Activated CD8-positive, alpha-beta memory T cell treated with anti-CD3 and anti-CD28 coated beads for 36 hours (primary cell): ENCODE results near the gene PRSS8. TPM values are rescaled to one million over a fixed set of nuclear protein-coding genes. Genes with fewer than 3 reads are reported as not detected.

Experiments
- CTCF ChIA-PET: fragments of 350-600 bp; sonication (Branson Sonifier 250); formaldehyde crosslinking; loops from one replicate; lab custom pipeline; 2021; ENCODE audit warnings: antibody characterized with exemption; lab: Charles Lee
- POLR2A ChIA-PET: fragments of 350-600 bp; sonication (Branson Sonifier 250); formaldehyde crosslinking; loops from one replicate; lab custom pipeline; 2021; ENCODE audit warnings: antibody characterized with exemption; lab: Charles Lee
- total RNA-seq, 2 experiments: library from RNA; stranded (reverse); gene quantifications; one replicate each; pipeline ENCODE4 v1.2.3, GENCODE V29; 2021

Gene PRSS8
- total RNA-seq, 2 experiments from 2014 or later, result not detected

DNA sequence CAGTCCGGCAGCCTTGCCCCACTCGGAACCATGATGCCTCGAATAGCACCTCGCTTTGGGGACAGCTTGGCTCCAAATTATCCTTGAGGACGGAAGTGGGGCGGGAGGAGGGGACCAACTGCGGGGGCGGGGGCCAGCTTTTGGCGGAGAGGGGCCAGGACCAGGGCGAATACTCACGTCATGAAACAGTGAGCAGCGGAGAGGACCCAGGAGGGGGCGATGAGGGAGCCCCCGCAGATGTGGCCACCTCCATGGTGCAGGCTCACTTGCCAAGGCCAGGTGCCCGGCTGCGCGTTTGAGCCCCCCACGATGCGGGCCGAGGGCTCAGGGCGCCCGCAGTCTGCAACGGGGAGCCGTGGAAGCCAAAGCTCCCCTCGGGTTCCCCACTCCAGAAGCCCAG lies 13.4 kb upstream of the PRSS8 start:
- ChIA-PET CTCF (no interaction called here), POLR2A (no interaction called here)

DNA sequence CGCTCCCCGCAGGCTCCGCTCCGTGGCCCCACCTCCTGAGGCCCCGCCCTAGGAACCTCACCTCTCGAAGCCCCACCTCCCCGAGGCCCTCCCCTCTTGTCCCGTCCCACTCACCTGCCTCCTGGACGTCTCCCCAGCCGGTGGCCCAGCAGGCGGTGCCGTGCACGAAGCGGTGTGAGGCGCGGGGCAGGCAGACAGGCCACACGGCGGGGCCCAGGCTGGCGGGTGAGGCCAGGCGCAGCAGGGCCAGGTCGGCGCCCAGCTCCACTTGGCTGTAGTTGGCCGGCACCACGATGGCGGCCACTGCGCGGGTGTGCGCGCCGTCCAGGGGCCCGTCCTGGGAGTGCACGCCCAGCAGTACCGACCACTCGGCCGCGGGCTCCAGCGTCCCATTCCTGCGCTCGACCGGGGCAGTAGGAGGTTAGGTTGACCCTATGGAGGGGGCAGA lies 12.8 kb upstream of the PRSS8 start:
- ChIA-PET POLR2A (no interaction called here), CTCF (no interaction called here)

DNA sequence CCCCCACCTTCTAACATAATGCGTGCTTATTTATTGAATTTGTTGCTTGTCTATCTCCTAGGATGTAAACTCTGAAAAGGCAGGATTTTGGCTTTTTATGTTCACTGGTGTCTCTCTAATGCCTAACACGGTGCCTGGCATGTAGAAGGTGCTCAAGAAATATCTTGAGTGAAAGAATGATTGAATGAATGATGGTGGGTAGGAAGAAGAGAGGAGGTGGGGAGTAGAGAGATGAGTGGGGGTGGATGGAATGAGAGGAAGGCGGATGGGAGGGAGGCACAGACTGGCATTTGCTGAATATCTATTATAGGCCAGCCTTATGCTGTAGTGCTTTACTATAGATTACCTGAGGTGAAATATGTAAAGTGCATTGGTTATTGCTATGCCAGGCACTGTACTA lies 12.0 kb upstream of the PRSS8 start:
- POLR2A ChIA-PET, result no interaction called here
- CTCF ChIA-PET, result no interaction called here

DNA sequence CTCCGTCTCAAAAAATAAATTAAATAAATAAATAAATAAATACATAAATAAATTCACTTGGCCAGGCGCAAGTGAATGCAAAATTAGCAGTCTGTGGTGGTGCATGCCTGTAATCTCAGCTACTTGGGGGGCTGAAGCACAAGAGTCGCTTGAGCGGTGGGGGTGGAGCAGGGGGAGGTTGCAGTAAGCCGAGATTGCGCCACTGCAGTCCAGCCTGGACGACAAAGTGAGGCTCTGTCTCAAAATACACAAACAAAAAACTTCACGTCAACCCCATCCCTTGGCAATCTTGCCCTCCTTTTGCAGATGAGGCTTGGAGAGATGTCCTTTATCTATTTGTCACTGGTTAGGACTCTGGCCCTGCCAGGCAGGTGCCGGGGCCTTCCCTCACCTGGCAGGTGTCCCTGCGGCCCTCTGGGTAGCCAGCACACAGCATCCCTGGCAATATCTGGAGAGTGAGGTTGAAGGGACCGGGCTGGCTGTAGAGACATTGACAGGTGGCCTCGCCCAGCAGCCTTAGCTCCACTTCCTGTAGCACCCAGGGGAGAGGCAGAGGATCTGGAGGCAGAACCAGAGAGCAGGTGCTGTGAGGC lies 10.0 kb upstream of the PRSS8 start:
- POLR2A ChIA-PET, result no interaction called here
- CTCF ChIA-PET, result interaction anchor here (0.7 to 1.3 kb wide), 2 partner anchors 161 to 315 kb away, joined by 3 to 7 read pairs; no protein-coding TSS in a partner anchor

DNA sequence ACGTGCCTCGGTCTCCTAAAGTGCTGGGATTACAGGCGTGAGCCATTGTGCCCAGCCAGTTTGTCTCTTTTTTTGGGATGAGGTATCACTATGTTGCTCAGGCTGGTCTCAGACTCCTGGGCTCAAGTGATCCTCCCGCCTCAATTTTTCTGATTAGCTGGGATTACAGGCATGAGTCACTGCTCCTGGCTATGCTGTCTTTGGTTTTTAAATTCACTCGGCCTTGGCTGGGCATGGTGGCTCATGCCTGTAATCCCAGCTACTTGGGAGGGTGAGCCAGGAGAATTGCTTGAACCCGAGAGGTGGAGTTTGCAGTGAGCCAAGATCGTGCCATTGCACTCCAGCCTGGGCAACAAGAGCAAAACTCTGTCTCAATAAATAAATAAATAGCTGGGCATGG lies 8.9 kb upstream of the PRSS8 start:
- ChIA-PET POLR2A (interaction anchor here (2.9 kb wide), 1 partner anchor 26 kb away, joined by 27 read pairs; the partner anchor contains the start of gene KAT8), CTCF (interaction anchor here (0.6 to 3.3 kb wide), 5 partner anchors 35 to 316 kb away, joined by 3 to 14 read pairs (median 4); partner anchors contain the start of gene FUS)

DNA sequence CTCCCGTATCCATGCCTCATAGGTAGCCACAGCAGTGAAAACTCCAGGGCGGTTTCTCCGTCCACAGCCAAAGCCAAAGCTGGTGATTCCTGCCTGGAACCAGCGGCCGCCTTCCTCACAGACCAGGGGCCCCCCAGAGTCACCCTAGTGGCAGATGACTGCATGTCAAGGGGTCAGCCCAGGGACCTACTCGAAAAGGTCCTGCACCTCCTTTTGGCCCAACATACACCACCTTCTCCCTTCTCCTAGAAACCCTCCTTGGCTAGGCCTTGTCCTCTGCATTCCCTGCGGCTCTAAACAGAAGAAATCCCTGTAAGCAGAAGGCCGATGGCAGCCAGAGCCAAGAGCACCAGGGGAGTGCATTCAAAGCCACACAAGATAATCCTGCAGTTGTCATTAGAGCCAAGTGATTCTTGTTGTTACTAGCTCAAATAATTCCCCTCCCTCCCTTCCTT lies 8.2 kb upstream of the PRSS8 start:
- ChIA-PET POLR2A (interaction anchor here (2.6 to 2.9 kb wide), 2 partner anchors 26 to 36 kb away, joined by 22 to 27 read pairs; partner anchors contain the start of genes FUS and KAT8), CTCF (interaction anchor here (0.9 to 3.3 kb wide), 3 partner anchors 36 to 293 kb away, joined by 3 to 14 read pairs (median 3); partner anchors contain the start of gene FUS)

DNA sequence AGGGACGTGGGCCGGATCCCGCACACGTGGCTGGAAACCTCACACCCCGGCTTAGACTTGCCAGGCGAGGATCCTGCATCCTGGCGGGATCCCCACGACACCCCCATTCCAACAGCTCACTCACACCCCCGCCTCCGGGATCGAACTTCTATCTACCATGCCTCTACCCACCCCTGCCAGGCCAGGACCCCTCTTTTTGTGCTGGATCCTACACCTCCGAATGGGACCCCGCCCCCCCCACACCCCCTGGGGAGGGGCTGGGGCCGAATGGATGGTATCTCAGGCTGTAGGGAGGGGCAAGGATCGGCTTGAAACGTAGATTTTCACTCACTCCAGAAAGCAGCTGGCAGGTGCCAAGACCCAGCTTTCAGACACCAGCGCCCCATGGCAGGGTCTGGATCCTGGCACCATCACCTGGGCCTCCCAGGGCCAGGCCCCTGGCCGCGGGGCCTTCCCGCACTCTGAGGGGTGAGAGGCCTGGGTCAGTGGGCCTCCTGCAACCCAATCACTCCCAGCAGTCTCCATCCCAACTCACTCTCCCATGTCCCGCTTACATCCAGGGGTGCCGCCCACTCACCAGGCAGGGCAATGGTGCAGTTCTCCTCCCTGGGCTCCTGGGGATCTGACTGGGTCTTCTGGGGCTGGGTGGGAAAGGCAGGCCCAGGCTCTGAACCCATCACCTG lies 7.6 kb upstream of the PRSS8 start:
- CTCF ChIA-PET, result interaction anchor here (0.6 to 3.3 kb wide), 26 partner anchors 8 to 536 kb away, joined by 3 to 18 read pairs (median 6); partner anchors contain the start of genes FUS, HSD3B7, KAT8 and PYCARD
- POLR2A ChIA-PET, result interaction anchor here (0.6 to 2.9 kb wide), 7 partner anchors 25 to 318 kb away, joined by 3 to 27 read pairs (median 6); partner anchors contain the start of genes FUS, KAT8, ZNF646 and ZNF668

DNA sequence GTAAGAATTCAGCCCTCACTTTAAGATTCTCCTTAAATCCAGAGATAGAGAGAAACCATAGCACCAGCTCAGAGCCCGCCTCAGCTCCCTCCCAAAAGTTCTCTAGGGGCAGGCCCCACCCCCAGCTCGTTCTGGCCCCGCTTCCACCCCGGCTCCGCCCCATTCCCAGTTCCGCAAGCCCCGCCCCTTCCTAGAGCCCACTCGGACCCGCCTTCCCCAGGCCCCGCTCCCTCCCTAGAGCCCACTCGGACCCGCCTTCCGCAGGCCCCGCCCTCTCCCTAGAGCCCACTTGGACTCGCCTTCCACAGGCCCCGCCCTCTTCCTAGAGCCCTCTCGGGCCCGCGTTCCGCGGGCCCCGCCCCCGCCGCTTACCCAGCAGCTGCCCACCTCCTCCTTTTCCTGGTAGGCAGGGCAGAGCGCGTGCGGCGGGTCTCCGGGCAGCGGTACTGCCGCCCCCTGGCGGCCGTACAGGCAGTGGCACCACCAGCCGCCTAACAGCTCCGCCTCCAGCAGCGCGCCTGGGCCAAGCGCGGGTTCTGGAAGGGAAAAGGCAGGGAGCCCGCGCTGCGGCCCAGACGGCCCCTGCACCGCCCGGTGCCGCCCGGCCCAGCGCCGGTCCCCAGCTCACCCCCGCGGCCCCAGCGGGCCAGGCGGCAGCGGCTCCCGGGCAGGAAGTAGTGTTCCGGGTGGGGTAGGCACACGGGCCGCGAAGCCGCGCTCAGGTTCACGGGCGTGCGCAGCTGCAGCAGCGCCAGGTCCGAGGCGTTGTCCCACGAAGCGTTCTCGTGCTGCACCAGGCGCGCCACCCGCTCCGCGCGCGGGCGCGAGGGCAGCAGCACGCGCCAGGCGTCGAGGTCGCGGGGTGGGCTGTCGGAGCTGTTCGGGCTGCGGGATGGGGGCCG lies 6.8 kb upstream of the PRSS8 start:
- CTCF ChIA-PET, result interaction anchor here (0.6 to 3.3 kb wide), 33 partner anchors 9 to 536 kb away, joined by 3 to 18 read pairs (median 4); partner anchors contain the start of genes FUS, HSD3B7, KAT8 and PYCARD

DNA sequence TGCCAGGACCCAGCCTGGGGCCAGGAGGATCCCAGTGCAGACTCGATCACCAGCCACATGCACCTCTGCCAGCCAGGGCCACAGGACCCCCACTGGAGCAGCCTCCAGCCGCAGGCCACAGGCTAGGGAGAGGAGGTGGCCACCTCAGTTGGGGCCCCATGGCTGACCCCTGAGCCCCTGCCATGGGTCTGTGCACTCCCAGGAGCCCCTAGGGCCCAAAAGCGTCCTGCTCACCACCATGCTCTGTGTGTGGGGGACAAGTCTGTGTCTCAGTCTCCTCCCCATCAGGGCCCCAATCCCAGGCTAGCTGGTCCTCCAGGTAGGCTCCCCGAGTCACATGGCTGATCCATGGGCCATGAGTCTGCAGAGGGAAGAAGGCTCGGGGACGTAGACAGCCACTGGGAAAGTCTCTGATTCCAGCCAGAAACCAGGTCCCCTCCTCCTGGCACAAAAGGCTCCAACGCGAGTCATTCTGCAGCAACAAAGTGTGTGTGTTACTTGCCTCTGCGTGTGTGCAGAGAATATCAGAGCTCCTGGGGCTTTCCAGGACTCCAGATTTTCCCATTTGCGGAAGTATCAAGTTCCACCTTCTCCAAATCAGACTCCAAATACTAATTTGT lies 6.1 kb upstream of the PRSS8 start:
- ChIA-PET POLR2A (interaction anchor here (0.6 to 2.9 kb wide), 10 partner anchors 21 to 319 kb away, joined by 3 to 27 read pairs (median 5); partner anchors contain the start of genes FUS, KAT8, ZNF646 and ZNF668), CTCF (interaction anchor here (0.7 to 3.3 kb wide), 28 partner anchors 8 to 319 kb away, joined by 3 to 18 read pairs (median 5); partner anchors contain the start of genes FUS, HSD3B7, KAT8 and PYCARD)

More for the DNA sequence above, 6.8 kb upstream of the PRSS8 start:
- POLR2A ChIA-PET, result interaction anchor here (0.5 to 2.9 kb wide), 13 partner anchors 22 to 318 kb away, joined by 3 to 27 read pairs (median 4); partner anchors contain the start of genes FUS, KAT8, ZNF646 and ZNF668

DNA sequence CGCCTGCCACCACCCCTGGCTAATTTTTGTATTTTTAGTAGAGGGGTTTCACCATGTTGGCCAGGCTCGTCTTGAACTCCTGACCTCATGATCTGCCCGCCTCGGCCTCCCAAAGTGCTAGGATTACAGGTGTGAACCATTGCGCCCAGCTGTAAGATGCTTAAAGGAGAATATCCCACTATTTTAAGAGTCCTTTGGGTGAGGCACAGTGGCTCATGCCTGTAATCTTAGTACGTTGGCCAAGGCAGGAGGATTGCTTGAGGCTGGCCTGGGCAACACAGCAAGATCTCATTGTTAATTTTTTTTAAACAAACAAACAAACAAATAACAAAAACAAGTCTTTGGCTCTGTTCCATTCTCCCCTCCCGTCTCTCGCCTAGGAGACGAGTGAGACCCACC lies 5.5 kb upstream of the PRSS8 start:
- ChIA-PET POLR2A (interaction anchor here (2.6 kb wide), 1 partner anchor 39 kb away, joined by 22 read pairs; the partner anchor contains the start of gene FUS), CTCF (interaction anchor here (1.8 to 3.3 kb wide), 3 partner anchors 20 to 39 kb away, joined by 8 to 18 read pairs (median 14); partner anchors contain the start of genes FUS and KAT8)

DNA sequence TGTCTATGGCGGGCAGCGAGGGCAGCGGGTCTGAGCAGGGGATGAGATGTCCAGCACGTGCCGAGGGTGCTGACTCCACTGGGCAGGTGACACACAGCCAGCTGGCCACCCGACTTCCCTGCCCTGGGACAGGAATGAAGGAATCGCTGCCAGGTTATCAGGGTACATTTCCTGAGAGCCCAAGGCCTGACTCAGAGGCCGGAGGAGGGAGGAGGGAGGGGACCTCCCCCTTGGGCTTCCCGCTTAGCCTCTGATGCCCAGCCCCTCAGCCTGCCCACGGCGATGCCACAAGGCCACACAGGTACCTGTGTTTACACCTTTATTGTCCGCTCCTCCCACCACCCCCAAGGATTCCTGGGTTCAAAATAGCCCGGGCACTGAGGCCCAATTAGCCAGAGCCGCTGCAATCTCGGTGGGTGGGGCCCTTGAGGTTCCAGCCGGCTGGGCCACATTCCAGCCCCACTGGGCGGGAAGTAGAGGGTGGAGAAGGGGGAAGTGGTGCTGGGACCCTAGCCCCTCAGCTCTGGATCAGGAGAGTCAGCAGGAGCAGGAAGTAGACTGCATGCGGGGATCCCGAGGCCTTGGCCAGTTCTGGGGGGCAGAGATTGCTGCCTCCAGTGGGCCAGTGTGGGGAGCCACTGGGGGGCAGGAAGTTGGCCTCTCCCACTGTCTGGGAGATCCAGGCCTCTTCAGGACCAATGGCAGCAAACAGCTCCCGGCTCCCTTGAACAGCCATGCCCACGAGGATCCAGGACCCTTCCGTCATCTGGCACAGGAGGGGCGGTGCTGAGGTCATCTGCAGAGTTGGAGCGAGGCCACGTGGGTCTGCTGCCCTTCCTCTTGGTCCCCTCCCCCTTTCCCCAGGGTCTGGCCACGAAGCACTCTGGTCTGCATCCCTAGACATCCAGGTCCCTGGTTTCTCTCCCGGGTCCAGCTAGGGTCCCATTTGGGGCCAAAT lies 3.4 kb upstream of the PRSS8 start:
- POLR2A ChIA-PET, result no interaction called here
- CTCF ChIA-PET, result interaction anchor here (0.6 to 0.7 kb wide), 3 partner anchors 49 to 702 kb away, joined by 3 to 4 read pairs (median 3); no protein-coding TSS in a partner anchor

DNA sequence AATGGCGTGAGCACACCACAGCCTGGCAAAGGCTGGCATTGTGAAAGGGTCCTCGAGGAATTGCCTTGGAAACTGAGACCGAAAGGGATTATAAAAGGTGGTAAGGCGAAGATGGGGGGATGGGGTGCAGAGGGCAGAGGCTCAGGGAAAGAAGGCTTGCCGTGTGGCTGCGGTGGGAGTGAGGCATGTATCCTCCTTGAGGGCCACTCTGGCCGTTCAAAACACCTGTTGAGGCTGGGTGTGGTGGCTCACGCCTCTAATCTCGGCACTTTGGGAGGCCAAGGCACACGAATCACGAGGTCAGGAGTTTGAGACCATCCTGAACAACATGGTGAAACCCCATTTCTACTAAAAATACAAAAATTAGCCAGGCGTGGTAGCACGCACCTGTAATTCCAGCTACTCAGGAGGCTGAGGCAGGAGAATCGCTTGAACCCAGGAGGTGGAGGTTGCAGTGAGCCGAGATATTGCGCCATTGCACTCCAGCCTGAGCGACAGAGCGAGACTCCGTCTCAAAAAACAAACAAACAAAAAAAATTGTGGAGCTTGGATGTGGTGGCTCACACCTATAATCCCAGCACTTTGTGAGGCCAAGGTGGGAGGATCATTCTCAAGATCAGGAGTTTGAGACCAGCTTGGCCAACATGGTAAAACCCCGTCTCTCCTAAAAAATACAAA lies 1.4 kb upstream of the PRSS8 start:
- POLR2A ChIA-PET, result interaction anchor here (0.5 kb wide), 1 partner anchor 78 kb away, joined by 5 read pairs; no protein-coding TSS in a partner anchor
- CTCF ChIA-PET, result interaction anchor here (2.3 kb wide), 1 partner anchor 11 kb away, joined by 4 read pairs; no protein-coding TSS in a partner anchor

DNA sequence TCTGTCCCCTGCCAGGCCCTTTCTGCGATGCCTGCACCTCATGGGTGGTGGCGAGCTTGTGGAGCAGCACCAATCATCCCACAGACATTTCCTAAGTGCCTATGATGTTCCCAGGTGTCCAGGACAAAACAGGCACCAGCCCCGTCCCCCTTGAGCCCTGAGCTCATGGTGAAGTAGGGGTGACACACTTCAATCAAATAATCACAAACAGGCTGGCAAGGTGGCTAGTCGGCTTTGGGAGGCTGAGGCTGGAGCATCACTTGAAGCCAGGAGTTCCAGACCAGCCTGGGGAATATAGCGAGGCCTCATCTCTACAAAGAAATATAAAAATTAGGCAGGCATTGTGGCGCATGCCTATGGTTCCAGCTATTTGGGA lies 748 bp upstream of the PRSS8 start:
- ChIA-PET CTCF (interaction anchor here (0.6 to 2.3 kb wide), 2 partner anchors 10 to 80 kb away, joined by 4 read pairs; no protein-coding TSS in a partner anchor), POLR2A (no interaction called here)

DNA sequence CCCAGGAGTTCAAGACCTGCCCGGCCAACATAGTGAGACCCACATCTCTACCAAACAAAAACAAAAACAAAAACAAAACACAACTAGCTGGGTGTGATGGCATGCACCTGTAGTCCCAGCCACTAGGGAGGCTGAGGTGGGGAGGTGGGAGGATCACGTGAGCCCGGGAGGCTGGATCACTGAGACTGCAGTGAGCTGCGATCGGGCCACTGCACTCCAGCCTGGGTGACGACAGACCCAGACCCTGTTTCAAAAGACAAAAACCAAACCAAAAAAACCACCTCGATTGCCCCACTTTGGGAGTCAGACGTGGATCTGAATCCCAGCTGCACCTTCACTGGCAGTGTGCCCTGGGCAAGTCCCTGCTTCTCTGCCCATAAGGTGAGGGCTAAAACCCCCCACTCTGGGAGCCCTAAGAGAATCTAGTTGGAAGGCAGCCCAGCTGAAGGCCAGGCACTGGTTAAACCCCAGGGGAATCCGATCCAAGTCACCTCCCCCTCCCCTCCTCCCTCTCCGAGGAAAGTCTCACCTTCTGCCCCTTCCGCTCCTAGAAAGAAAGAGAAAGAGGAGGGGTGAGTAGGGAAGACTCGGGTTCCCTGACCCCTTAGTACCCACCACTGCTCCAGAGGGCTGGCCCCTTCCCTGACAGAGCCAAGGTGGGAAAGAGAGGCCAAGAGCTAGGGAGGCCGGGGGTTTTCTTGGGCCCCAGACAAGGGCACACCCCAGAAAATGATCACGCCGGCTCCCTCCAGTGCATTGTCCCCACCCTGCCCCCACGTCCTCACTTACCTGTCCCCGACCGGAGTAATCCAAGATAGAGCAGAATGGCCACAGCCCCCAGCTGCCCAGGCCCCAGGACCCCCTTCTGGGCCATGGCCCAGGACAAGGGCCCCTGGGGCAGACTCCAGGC lies 647 bp downstream of the PRSS8 start:
- CTCF ChIA-PET, result no interaction called here

DNA sequence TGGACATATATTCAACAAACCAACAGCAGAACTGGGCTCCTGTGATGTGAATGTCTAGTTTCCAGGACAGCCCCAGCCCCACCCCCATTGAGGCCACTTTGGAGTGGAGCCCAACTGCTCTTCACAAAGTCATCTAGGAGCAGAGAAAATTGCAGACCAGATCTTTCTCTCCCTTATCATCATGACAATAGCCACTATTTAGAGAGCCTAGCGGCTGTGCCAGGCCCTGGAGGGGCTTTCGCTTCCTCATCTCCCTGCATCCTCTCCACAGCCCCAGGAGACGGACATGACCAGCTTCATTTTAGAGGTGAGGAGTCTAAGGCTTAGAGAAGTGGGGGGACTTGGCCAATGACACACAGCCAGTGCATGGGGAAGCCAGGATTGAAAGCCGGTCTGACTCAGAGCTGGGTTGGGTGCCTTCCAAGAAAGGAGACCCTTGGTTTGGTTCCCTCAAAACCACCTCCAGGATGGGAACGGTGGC lies 1.4 kb downstream of the PRSS8 start:
- ChIA-PET POLR2A (no interaction called here), CTCF (no interaction called here)

More for the DNA sequence above, 647 bp downstream of the PRSS8 start:
- POLR2A ChIA-PET, result no interaction called here
